ENCODE results near the gene SPRYD3. TPM values are rescaled to one million over a fixed set of nuclear protein-coding genes. Genes with fewer than 3 reads are reported as not detected.

Gene SPRYD3
- total RNA-seq, 1 donor from 2014 or later = 50.4 TPM

GRCh38 chr12:53014709-53015108 lies 64.5 kb downstream of the SPRYD3 start:
- ATAC-seq = no peak
- no peak for DNase-seq
- H3K36me3 ChIP-seq = peaks cover 38% of the 10 kb centered on the region
- TF ChIP-seq CTCF (IDR thresholded peaks at IDR 0.05) = no peak
- no peak overlapping the region for H3K4me3 ChIP-seq
- peaks cover 8% of the 10 kb centered on the region for H3K4me1 ChIP-seq
- no peaks in the 10 kb centered on the region for H3K9me3 ChIP-seq
- H3K27me3 ChIP-seq = no peaks in the 10 kb centered on the region
- H3K27ac ChIP-seq = no peak overlapping the region
- intact Hi-C loops (cut with DNase I) = no loop called here

Small RNAs within 50 kb of the gene (microRNA-seq; reads per million reads assigned to microRNA genes)
- 0.83 reads per million for gene MIR6757 (ENCODE audit: borderline microRNAs expressed)

Other genes starting within 250 kb of the SPRYD3 start
- gene KRT79, start 245.1 kb downstream of the SPRYD3 start, total RNA-seq = 5.4 TPM
- gene KRT78, start 230.4 kb downstream of the SPRYD3 start, total RNA-seq = not detected
- gene KRT8, start 174.3 kb downstream of the SPRYD3 start, total RNA-seq = 223 TPM
- gene KRT18, start 130.3 kb downstream of the SPRYD3 start, total RNA-seq = 255 TPM
- 436 TPM for gene EIF4B, start 72.9 kb downstream of the SPRYD3 start, total RNA-seq
- 232 TPM for gene TNS2, start 29.3 kb downstream of the SPRYD3 start, total RNA-seq
- 34.6 TPM for gene IGFBP6, start 18.3 kb upstream of the SPRYD3 start, total RNA-seq
- gene SOAT2, start 24.1 kb upstream of the SPRYD3 start, total RNA-seq = not detected
- gene ZNF740, start 101.3 kb upstream of the SPRYD3 start, total RNA-seq = 46.8 TPM
- 41.7 TPM for gene CSAD, start 101.5 kb upstream of the SPRYD3 start, total RNA-seq
- 7.7 TPM for gene ITGB7, start 127.9 kb upstream of the SPRYD3 start, total RNA-seq
- 23.8 TPM for gene RARG, start 152.8 kb upstream of the SPRYD3 start, total RNA-seq
- gene ESPL1, start 188.9 kb upstream of the SPRYD3 start, total RNA-seq = 0.35 TPM
- gene PFDN5, start 216.2 kb upstream of the SPRYD3 start, total RNA-seq = 424 TPM
- gene MYG1, start 220.3 kb upstream of the SPRYD3 start, total RNA-seq = 41.9 TPM
- gene AAAS, start 242.2 kb upstream of the SPRYD3 start, total RNA-seq = 43.2 TPM

All from upper lobe of right lung (tissue), 1 donor.